Fibroblast of mammary gland (primary cell): Measurements from ENCODE around the gene ZMAT3.
"Not testable (repeated sequence)": the region's sequence is repeated elsewhere in the genome, so short reads cannot be mapped to it uniquely, and the experiment has no call there.

Experiments
- DNase-seq: peaks from one replicate; pipeline ENCODE4 v3.0.0-alpha.2; 2010; ENCODE audit warnings: low read depth
- H3K4me3 ChIP-seq: 2 replicates; pipeline ENCODE4 v1.5.1; 2011; ENCODE audit warnings: low read depth, mild to moderate bottlenecking, low read length, moderate library complexity; ENCODE audit not compliant: control insufficient read depth
- TF ChIP-seq, protein P1 (sequence below): conservative IDR thresholded peaks from 2 replicates; pipeline ENCODE4 v1.5.1; 2011; ENCODE audit warnings: low read depth, low read length, inconsistent platforms; ENCODE audit not compliant: control insufficient read depth, insufficient read depth

The ZMAT3 gene

DNA sequence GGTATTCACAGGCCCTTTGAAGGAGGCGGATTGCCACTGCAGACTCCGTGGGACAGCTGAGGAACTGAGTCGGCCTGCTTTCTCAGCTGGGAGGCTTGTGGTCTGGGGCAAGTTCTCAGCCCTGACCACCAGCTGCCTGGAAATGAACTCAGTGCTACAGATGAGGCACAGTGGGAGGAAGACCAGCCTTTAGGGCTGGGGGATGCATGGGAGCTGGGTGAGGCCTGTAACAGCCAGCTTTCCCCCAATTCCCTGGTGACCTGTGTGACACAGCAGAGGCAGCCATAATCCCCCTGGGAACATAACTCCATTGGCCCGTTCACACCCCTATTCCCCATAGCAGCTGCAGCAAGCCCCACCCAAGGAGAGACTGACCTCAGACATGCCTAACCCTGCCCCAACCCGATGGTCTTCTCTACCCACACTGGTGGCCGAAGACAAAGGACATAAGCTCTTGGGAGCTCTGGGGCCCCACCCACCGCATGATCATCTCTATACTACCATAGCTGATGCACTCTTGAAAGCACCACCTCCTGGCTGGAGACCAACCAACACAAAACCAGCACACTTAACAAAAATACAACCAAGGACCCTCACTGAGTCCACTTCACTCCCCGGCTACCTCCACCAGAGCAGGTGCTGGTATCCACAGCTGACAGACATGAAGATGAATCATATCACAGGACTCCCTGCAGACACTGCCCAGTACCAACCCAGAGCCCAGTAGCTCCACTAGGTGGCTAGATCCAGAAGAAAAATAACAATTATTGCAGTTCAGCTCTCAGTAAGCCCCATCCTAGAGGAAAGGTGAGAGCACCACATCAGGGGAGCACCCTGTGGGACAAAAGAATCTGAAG is 24.9 kb downstream of the ZMAT3 start:
- TF ChIP-seq, protein P1, sequence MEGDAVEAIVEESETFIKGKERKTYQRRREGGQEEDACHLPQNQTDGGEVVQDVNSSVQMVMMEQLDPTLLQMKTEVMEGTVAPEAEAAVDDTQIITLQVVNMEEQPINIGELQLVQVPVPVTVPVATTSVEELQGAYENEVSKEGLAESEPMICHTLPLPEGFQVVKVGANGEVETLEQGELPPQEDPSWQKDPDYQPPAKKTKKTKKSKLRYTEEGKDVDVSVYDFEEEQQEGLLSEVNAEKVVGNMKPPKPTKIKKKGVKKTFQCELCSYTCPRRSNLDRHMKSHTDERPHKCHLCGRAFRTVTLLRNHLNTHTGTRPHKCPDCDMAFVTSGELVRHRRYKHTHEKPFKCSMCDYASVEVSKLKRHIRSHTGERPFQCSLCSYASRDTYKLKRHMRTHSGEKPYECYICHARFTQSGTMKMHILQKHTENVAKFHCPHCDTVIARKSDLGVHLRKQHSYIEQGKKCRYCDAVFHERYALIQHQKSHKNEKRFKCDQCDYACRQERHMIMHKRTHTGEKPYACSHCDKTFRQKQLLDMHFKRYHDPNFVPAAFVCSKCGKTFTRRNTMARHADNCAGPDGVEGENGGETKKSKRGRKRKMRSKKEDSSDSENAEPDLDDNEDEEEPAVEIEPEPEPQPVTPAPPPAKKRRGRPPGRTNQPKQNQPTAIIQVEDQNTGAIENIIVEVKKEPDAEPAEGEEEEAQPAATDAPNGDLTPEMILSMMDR = peak; percentile 6
- no peak overlapping the region for H3K4me3 ChIP-seq
- no peak for DNase-seq

DNA sequence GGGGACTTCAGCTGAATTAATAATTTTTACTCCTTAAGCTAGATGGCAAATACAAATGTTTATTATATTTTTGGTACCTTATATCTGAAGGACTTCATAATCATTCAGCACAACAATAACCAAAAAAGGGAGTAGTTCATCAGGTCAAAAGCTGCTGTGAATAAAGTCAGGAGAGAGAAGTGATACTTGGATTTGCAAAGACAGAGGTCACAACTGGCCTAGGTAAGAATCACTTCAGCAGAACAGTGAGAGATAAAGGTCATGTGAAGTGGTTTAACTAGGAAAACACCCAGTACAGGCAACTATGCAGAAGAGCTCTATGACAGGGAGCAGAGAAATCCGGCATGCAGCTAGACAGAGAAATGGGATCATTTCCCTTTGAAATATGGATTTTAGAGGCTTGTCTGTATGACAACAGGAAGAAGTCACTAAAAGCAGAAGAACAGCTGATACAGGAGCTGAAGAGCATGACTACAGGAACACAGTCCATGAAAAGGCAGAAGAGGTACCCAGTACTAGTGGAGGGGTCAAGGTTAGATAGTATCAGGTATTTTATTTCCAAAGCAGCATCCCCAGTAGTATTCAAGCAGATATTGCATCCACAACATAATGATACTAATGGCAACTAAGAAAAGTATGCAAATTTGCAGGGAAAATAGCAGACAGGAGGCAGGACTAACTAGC is 25.7 kb downstream of the ZMAT3 start:
- DNase-seq = no peak
- TF ChIP-seq, protein P1 = no peak
- H3K4me3 ChIP-seq = no peak overlapping the region

DNA sequence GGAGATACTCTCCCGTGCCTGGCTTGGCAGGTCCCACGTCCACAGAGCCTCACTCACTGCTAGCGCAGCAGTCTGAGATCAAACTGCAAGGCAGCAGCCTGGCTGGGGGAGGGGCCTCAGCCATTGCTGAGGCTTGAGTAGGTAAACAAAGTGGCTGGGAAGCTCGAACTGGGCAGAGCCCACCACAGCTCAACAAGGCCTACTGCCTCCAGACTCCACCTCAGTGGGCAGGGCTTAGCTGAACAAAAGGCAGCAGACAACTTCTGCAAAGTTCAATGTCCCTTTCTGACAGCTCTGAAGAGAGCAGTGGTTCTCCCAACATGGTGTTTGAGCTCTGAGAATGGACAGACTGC is 32.7 kb downstream of the ZMAT3 start:
- DNase-seq, H3K4me3 ChIP-seq: not testable (repeated sequence)

DNA sequence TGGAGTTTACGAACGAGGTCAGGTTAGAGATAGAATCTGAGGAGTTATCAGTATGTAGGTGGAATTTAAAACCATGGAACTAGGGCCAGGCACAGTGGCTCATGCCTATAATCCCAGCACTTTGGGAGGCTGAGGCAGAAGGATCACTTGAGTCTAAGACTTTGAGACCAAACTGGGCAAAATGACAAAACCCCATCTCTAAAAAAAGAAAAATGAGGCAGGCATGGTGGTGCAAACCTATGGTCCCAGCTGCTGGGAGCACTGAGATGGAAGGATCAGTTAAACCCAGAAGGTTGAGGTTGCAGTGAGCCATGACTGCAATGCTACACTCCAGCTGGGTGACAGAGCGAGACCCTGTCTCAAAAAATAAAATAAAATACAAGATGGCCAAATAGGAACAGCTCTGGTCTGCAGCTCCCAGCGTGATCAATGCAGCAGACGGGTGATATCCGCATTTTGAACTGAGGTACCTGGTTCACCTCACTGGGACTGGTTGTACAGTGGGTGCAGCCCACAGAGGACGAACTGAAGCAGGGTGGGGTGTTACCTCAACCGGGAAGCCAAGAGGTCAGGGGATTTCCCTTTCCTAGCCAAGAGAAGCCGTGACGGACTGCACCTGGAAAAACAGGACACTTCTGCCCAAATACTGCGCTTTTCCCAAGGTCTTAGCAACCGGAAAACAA is 33.3 kb downstream of the ZMAT3 start:
- no peak overlapping the region for H3K4me3 ChIP-seq
- DNase-seq = no peak
- TF ChIP-seq, protein P1 = no peak

DNA sequence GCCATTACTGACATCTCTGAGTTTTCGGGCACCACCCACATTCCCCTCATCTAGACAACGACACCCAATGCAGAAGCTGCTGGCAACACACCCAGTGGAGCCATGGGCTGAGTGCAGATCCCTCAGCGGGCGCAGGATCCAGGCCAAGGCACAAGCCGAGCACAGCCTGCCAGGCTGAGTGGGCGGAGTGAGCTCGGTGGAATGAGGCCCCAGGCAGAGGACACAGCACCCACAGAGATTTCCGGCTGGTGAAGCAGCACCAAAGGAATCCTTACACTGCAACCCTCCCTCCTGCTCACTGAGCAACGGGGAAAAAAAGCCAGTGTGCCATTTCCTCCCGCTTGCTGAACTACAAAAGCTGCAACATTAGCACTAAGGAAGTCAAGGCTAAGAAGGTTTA is 34.3 kb downstream of the ZMAT3 start:
- no peak overlapping the region for H3K4me3 ChIP-seq
- TF ChIP-seq, protein P1 = no peak
- peak; percentile 78 for DNase-seq

DNA sequence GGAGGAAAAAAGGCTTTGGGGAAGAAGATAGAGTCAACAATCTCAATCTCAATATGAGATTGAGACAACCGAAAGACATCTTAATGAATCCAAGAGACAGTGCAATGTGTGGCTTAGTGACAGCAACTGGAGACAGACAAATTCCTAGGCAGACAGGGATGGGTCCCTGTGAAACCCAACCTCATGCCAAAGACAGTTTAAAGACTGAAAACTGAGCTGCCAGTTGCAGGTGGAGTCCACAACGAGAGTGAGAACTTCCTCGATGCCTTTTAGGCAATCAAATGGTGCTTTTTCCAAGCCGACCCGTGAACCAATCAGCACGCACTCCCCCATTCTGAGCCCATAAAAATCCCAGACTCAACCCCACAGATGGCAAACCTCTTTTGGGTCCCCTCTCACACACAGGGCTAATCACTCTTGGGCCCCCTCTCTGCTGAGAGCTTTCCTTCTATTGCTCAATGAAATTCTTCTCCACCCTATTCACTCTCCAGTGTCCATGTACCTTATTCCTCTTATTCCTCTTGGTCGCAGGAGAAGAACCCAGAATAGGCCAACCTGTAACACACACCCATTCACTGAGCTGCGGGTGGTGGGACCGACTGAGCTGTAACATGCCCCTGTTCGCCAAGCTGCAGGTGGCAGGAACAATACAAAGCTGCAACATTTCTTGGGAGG is 34.8 kb downstream of the ZMAT3 start:
- no peak for DNase-seq
- no peak overlapping the region for H3K4me3 ChIP-seq
- TF ChIP-seq, protein P1 = no peak
